HS-27A (cell line): ENCODE data around the gene LPAR3.
"Not testable (repeated sequence)": the region's sequence is repeated elsewhere in the genome, so short reads cannot be mapped to it uniquely, and the experiment has no call there.

Experiments used
- DNase-seq: peaks from one replicate; pipeline ENCODE4 v3.0.0-alpha.2; 2012; ENCODE audit warnings: low read depth, missing footprints

LPAR3 gene, protein sequence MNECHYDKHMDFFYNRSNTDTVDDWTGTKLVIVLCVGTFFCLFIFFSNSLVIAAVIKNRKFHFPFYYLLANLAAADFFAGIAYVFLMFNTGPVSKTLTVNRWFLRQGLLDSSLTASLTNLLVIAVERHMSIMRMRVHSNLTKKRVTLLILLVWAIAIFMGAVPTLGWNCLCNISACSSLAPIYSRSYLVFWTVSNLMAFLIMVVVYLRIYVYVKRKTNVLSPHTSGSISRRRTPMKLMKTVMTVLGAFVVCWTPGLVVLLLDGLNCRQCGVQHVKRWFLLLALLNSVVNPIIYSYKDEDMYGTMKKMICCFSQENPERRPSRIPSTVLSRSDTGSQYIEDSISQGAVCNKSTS

DNA sequence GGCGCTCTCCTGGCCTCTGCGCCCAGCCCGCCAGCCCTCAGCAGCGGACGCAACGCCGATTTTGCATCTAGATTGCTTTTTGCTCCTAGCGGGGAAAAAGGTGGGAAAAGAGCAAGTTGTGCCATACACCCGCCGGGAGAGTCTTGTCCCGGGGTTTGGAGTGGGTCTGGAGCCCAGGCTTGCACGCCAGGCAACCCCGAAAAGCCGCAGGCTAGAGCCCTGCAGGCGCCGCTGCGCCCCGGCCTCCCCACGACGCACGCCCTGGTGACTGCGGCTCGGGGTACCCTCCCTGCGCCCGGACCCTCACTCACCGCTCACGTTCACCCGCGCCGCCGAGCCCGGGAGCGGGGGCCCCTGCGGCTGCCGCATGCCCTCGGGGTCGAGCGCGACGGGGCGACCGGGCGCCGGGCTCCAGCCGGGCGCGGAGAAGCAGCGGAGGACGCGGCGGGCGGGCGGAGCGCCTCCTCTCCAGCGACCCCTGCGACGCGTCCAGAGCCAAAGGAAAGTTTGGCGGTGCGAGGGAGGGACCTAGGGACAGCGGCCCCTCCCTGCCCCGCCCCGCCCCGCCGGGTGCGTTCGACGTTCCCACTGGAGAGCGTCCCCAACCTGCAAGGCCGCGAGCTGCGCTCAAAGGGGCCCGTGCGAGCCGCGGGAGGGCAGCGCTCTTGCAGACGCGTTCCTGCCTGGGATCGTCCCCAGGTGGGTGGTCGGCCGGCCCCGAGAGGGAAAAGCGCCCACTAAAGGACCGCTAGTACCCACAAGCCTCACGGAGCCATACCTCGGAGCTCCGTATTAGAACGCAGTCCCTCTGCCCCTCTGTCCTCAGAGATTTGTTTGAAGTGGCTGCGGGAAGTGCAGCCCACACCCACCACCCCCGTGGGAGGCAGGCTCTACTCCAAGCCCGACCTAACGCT, at the start of gene LPAR3:
Gene LPAR3, minus strand, starts transcription at position 502 of the 914 bp plus-strand sequence. CDS start 27,086 bp downstream, outside the sequence.
- no peak for DNase-seq

DNA sequence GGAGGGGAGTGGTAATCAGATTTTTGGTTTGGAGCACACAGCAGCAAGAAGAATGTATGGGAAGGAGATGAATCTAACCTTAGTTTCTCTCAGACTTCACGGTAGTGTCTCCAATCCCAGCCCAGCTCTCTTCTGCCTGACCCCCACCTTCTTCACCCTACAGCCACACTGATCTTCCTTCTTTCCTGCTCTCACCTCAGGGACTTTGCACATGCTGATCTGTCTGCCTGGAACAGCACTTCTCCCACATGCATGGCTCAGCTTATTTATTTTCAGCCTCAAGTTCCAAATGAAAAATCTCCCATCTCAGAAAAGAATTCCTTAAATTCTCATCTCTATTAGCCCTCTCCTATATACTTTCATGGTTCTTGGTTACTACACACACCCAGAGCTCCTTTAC, 48.8 kb upstream of the LPAR3 start:
- no peak for DNase-seq

DNA sequence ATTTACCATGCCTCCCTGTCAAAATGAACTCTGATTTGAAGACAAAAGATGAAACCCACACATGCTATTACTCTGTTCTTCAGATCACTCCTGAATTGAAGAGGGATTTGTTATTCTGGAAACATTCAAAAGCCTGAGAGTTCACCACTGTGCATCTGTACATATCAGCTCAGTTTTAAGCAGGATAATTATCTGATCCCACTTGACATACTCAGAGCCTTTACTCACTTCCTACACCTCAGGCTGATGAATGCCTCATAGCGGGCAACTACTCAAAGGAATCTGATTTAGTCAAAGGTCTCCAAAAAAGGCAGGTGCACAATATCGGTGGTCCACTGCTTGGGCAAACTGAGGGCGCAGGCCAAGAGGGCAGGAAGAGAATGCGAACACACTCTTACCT, 47.5 kb upstream of the LPAR3 start:
- DNase-seq, result no peak

DNA sequence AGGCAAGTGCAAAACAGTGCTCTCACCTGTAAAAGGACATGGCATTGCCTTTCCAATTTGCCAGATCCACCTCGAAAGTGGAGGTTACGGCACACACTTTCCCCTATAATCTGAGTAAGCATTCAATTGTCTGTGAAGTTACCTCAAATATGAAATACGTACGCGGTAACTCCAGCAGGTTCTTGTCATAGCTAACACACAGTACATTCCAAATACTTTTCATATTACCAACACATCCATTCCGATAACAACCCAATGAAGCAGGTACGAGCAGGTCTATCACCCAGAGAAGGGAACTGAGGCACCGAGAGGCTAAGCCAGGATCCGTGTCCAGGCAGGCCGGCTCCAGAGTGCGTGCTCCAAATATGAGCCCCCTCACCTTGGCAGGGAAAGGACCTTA, 46.8 kb upstream of the LPAR3 start:
- DNase-seq, result no peak

DNA sequence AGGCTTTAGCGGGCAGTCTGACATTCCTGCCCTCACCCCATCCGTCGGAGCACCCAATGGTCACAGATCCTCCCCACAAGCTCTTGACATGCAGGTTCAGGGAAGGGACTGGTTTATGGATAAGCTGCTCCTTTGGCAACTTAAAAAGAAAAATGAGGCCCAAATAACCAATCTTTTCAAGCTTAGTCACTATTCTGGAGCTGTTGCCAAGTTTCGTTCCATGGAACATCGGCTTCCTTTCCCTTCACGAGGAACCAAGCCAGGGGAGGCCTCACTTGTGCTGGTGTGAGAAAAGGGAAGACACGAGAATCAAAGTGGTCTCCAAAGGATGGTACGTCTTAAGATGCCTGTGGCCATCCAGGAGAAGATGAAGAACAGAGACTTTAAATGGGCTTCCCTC, 46.1 kb upstream of the LPAR3 start:
- DNase-seq, result no peak

DNA sequence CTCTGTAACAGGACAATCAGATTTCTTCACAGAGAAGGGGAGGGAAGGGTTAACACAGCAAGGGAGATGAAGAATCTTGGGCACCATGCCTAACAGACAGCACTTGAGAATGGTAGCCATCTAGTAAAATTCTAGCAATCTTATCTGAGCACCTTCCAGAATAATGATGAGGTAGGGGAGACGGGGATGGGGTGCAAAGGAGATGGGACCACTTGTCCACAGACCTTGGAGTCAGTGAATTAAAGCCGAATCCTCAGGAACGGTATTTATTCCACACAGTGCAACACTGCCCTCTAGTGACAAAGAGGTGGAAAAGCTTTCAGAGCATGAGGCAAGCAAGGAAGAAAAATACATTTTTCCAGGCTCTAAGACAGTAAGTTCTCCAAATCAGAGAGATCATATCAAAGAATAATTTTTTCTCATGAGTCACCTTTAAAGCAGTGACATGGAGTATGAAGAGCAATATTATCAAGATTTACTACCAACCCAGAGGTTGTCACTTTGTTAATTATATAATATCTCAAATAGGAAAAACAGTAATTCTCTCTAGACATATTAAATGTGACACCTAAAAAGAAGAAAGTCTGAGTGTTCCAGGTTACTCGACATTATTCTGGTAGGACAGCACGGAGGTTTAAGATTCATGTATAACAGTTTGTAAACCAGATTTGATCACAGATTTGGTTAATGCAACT, 43.3 kb upstream of the LPAR3 start:
- DNase-seq, result peak; percentile 48

DNA sequence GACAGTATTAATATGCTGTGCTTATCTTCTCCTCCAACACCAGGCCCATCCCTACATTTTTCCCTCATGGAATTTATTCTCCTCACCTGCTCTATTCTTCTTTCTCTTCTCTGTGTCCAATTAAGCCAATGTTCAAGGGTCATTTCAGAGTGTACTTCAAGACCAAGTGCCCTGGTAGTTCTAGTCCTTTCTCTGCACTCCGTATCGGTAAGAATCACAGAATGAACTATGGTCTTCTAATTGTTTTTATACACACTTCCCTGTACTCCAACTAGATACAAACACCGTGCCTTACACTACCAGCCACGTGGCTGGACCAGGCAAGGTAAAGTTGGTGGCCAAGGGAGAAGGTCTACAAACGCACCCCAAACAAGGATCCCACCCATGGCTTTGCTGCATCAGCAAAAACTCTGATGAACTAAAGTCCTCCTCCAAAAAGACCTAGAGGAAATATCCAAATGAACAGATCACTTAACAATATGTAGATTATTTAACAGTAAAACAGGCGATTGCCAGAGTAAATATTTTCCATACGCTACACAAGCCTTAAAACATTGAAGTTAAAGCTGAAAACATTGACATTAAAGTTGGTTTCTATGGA, 40.1 kb upstream of the LPAR3 start:
- DNase-seq, result no peak

DNA sequence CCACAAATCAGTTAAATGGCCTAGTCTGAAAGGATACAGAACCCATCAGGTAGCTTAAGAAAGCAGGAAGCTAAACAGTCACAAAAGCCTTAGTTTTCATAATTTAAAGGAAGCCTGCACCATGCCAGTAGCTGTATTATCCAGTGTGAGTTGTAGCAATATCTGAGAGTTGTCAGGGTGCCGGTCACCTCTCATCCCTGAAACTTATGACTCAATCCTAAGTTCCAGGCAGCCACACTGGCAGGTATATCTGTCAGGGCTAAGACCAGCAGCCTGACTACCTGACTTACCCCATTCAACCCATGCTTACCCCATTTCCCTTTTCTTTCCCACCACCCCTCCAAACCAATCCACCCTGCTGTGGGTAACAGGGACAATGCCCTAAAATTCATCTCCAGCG, 37.8 kb upstream of the LPAR3 start:
- no peak for DNase-seq

DNA sequence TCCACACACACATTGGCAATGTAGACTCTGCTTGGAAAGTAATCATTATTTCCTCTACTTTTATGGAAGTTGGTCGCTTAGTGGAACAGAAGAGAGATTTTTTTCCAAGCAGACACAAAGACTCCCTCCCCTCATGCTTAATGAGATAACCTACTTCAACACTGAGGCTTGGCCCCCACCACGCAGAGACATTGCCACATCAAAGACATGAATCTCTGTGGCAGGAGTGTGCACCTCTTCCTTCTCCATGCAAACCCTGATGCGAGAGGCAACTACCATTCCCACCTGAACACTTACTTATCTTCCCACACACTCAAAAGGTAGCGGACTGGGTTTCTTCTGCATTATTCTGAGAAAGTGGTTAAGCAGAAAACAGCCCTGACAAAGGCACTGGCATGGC, 37.3 kb upstream of the LPAR3 start:
- no peak for DNase-seq

DNA sequence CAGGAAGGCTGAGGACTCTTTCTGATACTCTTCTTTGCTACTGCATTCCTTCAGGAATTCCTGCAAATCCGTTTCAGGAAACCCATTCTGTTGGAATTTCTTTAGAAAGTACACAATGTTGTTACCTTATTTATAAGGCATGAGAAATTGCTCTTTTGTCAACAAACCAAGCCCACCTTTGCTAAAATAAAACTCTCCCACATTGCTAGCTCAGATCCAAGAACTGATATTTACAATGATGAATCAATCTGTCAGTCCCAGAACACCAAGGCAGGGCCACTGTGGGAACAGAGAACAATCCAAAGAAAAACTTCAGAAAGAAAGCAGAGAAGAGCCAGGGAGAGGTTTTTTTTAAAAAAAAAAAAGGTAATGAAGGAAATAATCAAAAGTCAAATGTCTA, 36.6 kb upstream of the LPAR3 start:
- no peak for DNase-seq

DNA sequence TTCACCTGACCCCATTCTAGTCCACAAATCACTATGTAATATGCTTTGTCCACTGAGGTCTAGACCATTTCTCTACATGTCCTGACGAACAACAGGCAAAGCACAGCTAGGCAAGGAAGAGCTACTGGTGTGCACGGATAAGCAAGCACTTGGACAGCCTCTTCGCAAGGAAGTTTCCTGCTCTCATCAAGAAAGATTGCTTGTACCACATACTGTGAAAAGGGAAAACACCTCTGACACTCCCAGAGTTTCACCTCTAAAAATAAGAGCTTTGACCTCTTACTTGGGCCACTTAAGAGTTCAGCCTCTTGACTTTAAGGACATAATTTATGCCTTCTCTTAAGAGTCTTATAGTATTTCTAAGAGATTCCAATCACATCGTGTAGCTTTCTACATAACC, 36.0 kb upstream of the LPAR3 start:
- no peak for DNase-seq

DNA sequence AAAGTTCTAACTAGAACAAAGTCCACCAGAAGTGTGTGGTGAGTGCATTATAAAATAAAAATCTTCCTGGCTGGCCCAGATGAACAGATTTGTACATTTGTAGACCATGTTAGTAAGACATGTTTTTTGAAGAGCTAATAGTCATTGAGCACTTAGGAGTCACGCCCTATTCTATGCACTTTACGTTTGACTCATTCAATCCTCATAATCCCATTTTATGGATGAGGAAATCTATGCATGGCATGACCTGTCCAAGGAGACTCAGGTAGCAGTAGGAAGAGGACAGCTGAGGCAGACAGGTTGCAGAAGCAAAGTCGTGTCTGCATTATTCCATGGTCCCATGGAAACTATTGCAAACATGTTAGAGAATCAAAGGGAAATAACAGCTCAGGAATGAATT, 30.3 kb upstream of the LPAR3 start:
- DNase-seq, result no peak

DNA sequence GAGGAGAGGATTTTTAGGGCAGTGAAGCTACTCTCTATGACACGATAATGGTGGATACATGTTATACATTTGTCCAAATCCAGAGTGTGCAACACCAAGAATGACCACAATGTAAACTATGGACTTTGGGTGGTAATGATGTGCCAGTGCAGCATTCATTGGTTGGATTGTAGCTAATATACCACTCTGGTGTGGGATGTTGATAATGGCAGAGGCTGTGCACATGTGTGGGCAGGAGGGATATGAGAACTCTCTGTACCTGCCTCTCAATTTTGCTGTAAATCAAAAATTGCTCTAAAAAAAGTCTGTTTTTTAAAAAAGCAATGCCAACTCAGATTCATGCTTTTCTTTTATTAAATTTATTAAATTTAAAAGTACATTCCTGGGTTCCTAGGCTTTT, 27.2 kb upstream of the LPAR3 start:
- DNase-seq, result no peak

DNA sequence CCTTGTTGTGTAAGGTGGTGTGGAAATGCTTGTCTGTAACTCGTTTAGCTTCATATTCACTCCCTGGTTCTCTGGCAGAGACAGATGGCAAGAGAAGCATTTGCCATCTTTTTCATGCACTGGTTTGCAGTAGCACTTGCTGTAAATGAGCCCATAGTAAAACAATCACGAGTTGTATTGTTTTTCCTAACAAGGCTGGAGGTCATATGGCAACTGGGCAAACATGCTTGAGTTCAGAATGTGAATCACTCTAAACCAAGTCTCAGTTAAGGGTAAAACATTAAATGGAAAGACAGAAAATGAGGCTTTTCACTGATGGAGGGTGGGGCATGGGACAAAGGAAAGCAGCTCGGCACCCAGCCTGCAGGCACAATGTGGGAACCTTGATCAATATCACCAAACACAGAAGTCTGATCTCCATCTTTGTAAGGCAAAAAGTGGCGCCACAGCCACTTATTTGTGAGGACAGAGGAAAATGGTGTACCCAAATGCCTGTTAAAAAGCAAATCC, 26.5 kb upstream of the LPAR3 start:
- no peak for DNase-seq

DNA sequence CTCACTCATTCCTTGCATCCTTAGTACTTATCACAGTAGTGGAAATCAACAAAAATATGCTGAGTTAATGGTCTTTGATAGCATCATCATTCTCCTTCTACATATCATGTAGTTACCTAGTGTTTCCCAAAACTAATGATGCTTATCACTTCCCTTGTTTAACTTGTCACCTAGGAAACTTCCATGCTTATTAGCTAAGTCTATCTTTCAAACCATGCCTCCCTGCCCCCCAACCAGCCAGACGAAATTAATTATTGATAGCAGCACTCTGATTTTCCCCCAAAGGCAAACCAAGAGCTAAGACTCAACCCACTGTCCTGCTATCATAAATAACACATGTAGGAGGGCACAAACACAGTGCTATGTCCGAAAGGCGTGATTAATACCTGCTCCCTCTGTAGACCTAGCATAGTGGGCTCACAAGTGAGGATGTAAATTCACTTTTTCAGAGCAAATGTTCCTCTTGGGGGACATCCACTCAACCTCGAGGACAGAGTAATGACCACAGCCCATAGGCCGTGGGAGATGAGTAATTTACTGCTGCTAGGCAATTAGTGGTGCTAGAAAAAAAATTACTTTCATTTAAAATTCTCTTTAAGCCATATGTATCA, 25.8 kb upstream of the LPAR3 start:
- DNase-seq, result no peak

DNA sequence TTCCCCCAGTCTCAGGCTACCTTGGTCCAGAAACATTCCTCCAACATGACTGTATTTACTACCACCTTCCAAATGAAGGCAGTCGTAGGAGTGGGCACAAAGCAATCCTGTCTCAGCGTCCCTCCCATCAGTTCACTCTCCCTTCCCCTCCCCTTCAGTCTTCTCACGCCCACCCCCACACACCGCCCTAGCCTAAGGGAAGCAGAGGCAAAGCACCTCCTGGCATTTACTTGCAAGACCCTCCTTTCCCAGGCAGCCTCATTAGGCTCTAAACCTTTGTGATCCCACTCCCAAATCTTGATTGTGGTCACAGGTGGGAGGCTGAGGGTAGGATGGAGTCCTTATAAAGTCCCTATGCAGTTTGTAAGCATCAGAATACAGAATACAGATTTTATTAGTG, 23.9 kb upstream of the LPAR3 start:
- DNase-seq, result no peak

DNA sequence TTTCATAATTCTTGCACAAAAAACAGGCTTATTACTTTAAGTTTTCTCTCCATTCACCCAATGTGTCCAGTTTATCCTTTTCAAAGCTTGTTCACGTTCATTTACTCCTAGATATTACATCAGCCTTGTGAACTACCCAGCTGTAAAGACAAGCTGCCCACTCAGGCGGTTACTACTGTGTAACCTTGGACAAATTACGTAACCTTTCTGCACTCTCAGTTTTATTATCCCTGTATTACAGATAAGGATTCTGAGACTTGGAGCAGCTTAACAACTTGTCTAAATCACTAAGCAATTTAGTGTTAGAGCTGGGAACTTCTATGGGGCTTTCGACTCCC, 20.5 kb upstream of the LPAR3 start:
- no peak for DNase-seq

DNA sequence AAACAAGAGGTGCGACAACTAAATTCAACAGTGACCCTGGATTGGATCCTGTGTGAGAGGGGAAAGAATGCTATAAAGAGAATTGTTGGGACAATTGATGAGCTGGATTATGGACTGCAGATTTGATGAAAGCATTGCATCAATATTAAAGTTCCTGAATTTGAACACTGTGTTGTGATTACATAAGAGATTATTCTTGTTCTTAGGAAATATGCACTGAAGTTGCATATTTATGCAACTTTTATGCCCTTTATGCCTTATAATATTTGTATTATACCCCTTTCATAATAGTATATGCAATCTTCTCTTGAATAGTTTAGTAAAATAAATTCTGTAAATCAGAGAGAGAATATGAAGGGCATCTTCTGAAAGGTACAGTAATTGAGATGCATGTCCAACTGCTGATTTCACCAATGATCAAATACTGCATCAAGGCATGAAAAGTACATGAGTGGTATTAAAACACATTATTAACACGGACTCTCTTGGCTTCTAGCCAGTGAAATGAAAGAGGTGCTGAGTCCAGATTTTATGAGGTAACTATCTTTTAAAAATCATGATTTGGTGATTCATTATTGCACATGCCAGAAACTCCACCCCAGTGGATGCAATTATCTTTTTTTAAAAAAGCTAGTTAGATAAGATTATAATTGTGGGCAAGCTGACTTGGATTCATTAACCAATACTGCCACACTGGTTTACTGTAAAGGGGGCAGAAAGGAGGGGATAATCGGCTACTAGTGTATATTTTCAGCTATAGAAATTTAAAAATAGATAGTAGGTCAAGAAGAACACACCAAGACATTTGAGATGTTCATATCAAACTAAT, 19.9 kb upstream of the LPAR3 start:
- no peak for DNase-seq

DNA sequence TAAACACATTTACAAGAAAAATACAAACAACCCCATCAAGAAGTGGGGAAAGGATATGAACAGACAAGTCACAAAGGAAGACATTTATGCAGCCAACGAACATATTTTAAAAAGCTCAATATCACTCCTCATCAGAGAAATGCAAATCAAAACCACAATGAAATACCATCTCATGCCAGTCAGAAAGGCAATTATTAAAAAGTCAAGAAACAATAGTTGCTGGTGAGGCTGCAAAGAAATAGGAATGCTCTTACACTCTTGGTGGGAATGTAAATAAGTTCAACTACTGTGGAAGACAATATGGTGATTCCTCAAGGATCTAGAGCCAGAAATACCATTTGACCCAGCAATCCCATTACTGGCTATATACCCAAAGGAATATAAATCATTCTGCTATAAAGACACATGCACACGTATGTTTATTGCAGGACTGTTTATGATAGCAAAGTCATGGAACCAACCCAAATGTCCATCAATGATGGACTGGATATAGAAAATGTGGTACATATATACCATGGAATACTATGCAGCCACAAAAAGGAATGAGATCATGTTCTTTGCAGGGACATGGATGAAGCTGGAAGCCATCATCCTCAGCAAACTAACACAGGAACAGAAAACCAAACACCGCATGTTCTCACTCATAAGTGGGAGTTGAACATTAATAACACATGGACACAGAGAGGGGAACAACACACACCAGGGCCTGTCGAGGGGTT, 15.9 kb upstream of the LPAR3 start:
- DNase-seq, result not testable (repeated sequence)
